ENCODE data around the gene MLLT6. TPM values are rescaled to one million over a fixed set of nuclear protein-coding genes. Genes with fewer than 3 reads are reported as not detected.

Gene MLLT6
- total and polyA plus RNA-seq, 10 of the 15 experiments (the other 5 are each of a cell fraction or from before 2014, with no cell fraction given), result 4.8 to 105 (median 36.3) TPM

- FAIRE-seq, result no peak
- TF ChIP-seq IRF5 (IDR thresholded peaks at IDR 0.05; ENCODE audit: borderline replicate concordance) (no peak), POLR2AphosphoS2 (IDR thresholded peaks at IDR 0.05; ENCODE audit: low read depth, low read length) (no peak), ZNF24 (IDR thresholded peaks at IDR 0.05) (peak; percentile 53; the same call in 1 of the 2 replicates)
- Histone ChIP-seq H3K4me1 (ENCODE audit: control insufficient read depth, insufficient read depth, low read length) (peaks cover 30% of the 10 kb centered on the region), H4K20me1 (ENCODE audit: control insufficient read depth, insufficient read depth) (no peaks in the 10 kb centered on the region), H3K27ac (ENCODE audit: control insufficient read depth, insufficient read depth) (no peak overlapping the region), H2AFZ (ENCODE audit: control insufficient read depth, low read depth, low read length) (no peak overlapping the region), H3K4me3 (no peak overlapping the region), H3K4me2 (ENCODE audit: control insufficient read depth, insufficient read depth) (no peak overlapping the region), H3K36me3 (ENCODE audit: control insufficient read depth in 2 of 2, insufficient read depth in 2 of 2, low read length in 1 of 2) (no peaks in the 10 kb centered on the region), H3K9ac (ENCODE audit: control insufficient read depth, insufficient read depth, low read length) (no peak overlapping the region), H3K27me3 (replicated peaks in 1 of 2; ENCODE audit: control insufficient read depth in 2 of 2, insufficient read depth in 2 of 2, low read length in 1 of 2) (no peaks in the 10 kb centered on the region), H3K79me2 (ENCODE audit: control insufficient read depth, insufficient read depth, low read length) (no peaks in the 10 kb centered on the region), H3K9me3 (replicated peaks; ENCODE audit: control insufficient read depth, insufficient read depth, low read length) (no peaks in the 10 kb centered on the region)
- 48% methylated on average over 4 of the region's 4 CpGs for WGBS (ENCODE audit: insufficient coverage, insufficient replicate concordance, low lambda C conversion rate, missing lambda C conversion rate)
- SMC1A ChIA-PET (ENCODE audit: uncharacterized antibody, unreplicated experiment), result interaction anchor here (2.1 to 2.2 kb wide), 2 partner anchors 9 to 21 kb away, joined by 6 to 8 read pairs; no protein-coding TSS in a partner anchor
- intact Hi-C loops (cut with micrococcal nuclease; ENCODE audit: unreplicated experiment) (no loop called here), in situ Hi-C loops (cut with MboI) (no loop called here)
- CTCF ChIA-PET, result interaction anchor here (0.8 to 1.5 kb wide), 4 partner anchors 19 to 37 kb away, joined by 3 to 4 read pairs (median 3); no protein-coding TSS in a partner anchor
- RAD21 ChIA-PET (ENCODE audit: unreplicated experiment), result interaction anchor here (0.9 kb wide), 1 partner anchor 19 kb away, joined by 3 read pairs; no protein-coding TSS in a partner anchor
- BruUV-seq (replicated peaks), result no TSS peak
- no peak for DNase-seq (ENCODE audit: low read depth, low spot score)
- POLR2A ChIA-PET, result interaction anchor here (1.8 to 1.9 kb wide), 2 partner anchors 8 to 10 kb away, joined by 4 to 7 read pairs; partner anchors contain the start of gene MLLT6
- no peak for ATAC-seq
Measured at GRCh38 chr17:38697061-38697820, 7.8 kb upstream of the MLLT6 start.

- Histone ChIP-seq H3K36me3 (ENCODE audit: control insufficient read depth in 2 of 2, insufficient read depth in 2 of 2, low read length in 1 of 2) (no peaks in the 10 kb centered on the region), H3K4me3 (no peak overlapping the region), H3K79me2 (ENCODE audit: control insufficient read depth, insufficient read depth, low read length) (peaks cover 13% of the 10 kb centered on the region), H3K4me2 (ENCODE audit: control insufficient read depth, insufficient read depth) (no peak overlapping the region), H3K9ac (ENCODE audit: control insufficient read depth, insufficient read depth, low read length) (no peak overlapping the region), H3K27ac (ENCODE audit: control insufficient read depth, insufficient read depth) (no peak overlapping the region), H3K4me1 (ENCODE audit: control insufficient read depth, insufficient read depth, low read length) (peaks cover 30% of the 10 kb centered on the region), H3K27me3 (replicated peaks in 1 of 2; ENCODE audit: control insufficient read depth in 2 of 2, insufficient read depth in 2 of 2, low read length in 1 of 2) (no peaks in the 10 kb centered on the region), H4K20me1 (ENCODE audit: control insufficient read depth, insufficient read depth) (no peaks in the 10 kb centered on the region), H2AFZ (ENCODE audit: control insufficient read depth, low read depth, low read length) (no peak overlapping the region), H3K9me3 (replicated peaks; ENCODE audit: control insufficient read depth, insufficient read depth, low read length) (no peaks in the 10 kb centered on the region)
- DNase-seq (ENCODE audit: low read depth, low spot score), result no peak
- SMC1A ChIA-PET (ENCODE audit: uncharacterized antibody, unreplicated experiment), result interaction anchor here (1.0 to 2.3 kb wide), 4 partner anchors 8 to 32 kb away, joined by 3 to 8 read pairs (median 4); no protein-coding TSS in a partner anchor
- intact Hi-C loops (cut with micrococcal nuclease; ENCODE audit: unreplicated experiment), result no loop called here
- no peak for ATAC-seq
- WGBS (ENCODE audit: insufficient coverage, insufficient replicate concordance, low lambda C conversion rate, missing lambda C conversion rate), result 77% methylated on average over 5 of the region's 5 CpGs
- CTCF ChIA-PET, result interaction anchor here (1.2 to 1.4 kb wide), 2 partner anchors 21 to 31 kb away, joined by 3 to 8 read pairs; no protein-coding TSS in a partner anchor
- RAD21 ChIA-PET (ENCODE audit: unreplicated experiment), result interaction anchor here (1.0 kb wide), 1 partner anchor 23 kb away, joined by 4 read pairs; no protein-coding TSS in a partner anchor
- POLR2A ChIA-PET, result interaction anchor here (1.0 to 1.3 kb wide), 2 partner anchors 20 to 54 kb away, joined by 3 read pairs; partner anchors contain the start of gene PSMB3
- FAIRE-seq, result no peak
- in situ Hi-C loops (cut with MboI), result no loop called here
- no TSS peak for BruUV-seq (replicated peaks)
- TF ChIP-seq TCF7 (IDR thresholded peaks at IDR 0.05; ENCODE audit: borderline replicate concordance), result no peak
- TF ChIP-seq KAT2A (conservative IDR thresholded peaks at IDR 0.05; ENCODE audit: control insufficient read depth, low read depth, low read length), result no peak
- no peak for TF ChIP-seq TBL1XR1 (IDR thresholded peaks at IDR 0.05; ENCODE audit: low read depth, low read length)
- no peak for TF ChIP-seq HDAC6 (IDR thresholded peaks at IDR 0.05; ENCODE audit: unreplicated experiment)
- no peak for TF ChIP-seq CEBPZ (IDR thresholded peaks at IDR 0.05; ENCODE audit: low read depth, low read length)
- TF ChIP-seq MLLT1 (IDR thresholded peaks at IDR 0.05), result no peak
Measured at GRCh38 chr17:38698760-38699159, 6.3 kb upstream of the MLLT6 start.
